ENCODE results near the gene LTK.

DNA sequence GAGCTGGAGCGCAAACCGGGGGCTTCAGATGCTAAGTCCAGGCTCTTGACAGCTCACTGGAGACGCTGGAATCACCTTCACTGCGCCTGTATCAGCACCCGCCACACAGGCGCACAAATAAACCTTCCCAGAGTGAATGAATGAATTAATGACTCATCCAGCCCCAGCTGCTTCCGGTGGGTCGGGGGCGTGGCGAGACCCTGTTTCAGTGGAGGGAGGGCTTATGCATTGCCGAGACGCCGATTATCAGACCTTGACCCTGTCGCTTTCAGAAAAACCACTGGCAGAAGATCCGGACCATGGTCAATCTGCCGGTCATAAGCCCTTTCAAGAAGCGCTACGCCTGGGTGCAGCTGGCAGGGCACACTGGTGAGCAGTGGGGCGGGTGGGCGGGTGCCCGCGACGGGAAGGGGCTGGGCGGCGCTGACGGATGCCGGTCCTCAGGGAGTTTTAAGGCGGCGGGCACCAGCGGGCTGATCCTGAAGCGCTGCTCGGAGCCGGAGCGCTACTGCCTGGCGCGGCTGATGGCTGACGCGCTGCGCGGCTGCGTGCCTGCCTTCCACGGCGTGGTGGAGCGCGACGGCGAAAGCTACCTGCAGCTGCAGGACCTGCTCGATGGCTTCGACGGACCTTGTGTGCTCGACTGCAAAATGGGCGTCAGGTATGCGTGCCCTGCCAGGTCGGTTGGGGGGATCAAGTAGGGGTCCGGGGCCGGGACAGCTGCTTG lies 12.3 kb downstream of the LTK start:
- TF ChIP-seq, protein P1, sequence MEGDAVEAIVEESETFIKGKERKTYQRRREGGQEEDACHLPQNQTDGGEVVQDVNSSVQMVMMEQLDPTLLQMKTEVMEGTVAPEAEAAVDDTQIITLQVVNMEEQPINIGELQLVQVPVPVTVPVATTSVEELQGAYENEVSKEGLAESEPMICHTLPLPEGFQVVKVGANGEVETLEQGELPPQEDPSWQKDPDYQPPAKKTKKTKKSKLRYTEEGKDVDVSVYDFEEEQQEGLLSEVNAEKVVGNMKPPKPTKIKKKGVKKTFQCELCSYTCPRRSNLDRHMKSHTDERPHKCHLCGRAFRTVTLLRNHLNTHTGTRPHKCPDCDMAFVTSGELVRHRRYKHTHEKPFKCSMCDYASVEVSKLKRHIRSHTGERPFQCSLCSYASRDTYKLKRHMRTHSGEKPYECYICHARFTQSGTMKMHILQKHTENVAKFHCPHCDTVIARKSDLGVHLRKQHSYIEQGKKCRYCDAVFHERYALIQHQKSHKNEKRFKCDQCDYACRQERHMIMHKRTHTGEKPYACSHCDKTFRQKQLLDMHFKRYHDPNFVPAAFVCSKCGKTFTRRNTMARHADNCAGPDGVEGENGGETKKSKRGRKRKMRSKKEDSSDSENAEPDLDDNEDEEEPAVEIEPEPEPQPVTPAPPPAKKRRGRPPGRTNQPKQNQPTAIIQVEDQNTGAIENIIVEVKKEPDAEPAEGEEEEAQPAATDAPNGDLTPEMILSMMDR (IDR thresholded peaks at IDR 0.05; ENCODE audit: low read length): no peak
- no peak for TF ChIP-seq EZH2 (IDR thresholded peaks at IDR 0.05; ENCODE audit: borderline replicate concordance, low read length)
